HepG2 (cell line): ENCODE measurements around the gene CD207. TPM values are rescaled to one million over a fixed set of nuclear protein-coding genes. Genes with fewer than 3 reads are reported as not detected.

Experiments
- BCL3 ChIP-seq: sonication (generic); formaldehyde crosslinking; IDR thresholded peaks from 2 replicates; pipeline ENCODE4 v1.5.1; 2020; ENCODE audit warnings: mild to moderate bottlenecking, missing genetic modification reagents, moderate library complexity
- CEBPB ChIP-seq: IDR thresholded peaks from 2 replicates; pipeline ENCODE4 v1.6.1; 2011; ENCODE audit warnings: low read depth, low read length, improper control_type of control experiment, borderline replicate concordance
- CSRNP1 ChIP-seq: sonication (generic); formaldehyde crosslinking; IDR thresholded peaks from 2 replicates; pipeline ENCODE4 v1.8.1; 2023; ENCODE audit warnings: mild to moderate bottlenecking, missing genetic modification reagents
- CSRNP2 ChIP-seq: sonication (generic); formaldehyde crosslinking; conservative IDR thresholded peaks from 2 replicates; pipeline ENCODE4 v1.8.0; 2022; ENCODE audit warnings: low read depth, missing genetic modification reagents
- ETV6 ChIP-seq: sonication (generic); formaldehyde crosslinking; conservative IDR thresholded peaks from 2 replicates; pipeline ENCODE4 v1.4.0; 2020; ENCODE audit warnings: missing genetic modification reagents
- GABPB1 ChIP-seq: IDR thresholded peaks from 2 replicates; pipeline ENCODE4 v1.6.1; 2016; ENCODE audit warnings: mild to moderate bottlenecking, missing genetic modification reagents, moderate library complexity, missing compliant biosample characterization
- HHEX ChIP-seq: IDR thresholded peaks from 2 replicates; pipeline ENCODE4 v1.6.1; 2016; ENCODE audit warnings: control low read depth
- ISL2 ChIP-seq: sonication (generic); formaldehyde crosslinking; IDR thresholded peaks from 2 replicates; pipeline ENCODE4 v1.5.0; 2020; ENCODE audit warnings: missing genetic modification reagents
- JDP2 ChIP-seq: sonication (generic); formaldehyde crosslinking; IDR thresholded peaks from 2 replicates; pipeline ENCODE4 v1.8.1; 2022; ENCODE audit warnings: missing genetic modification reagents, borderline replicate concordance
- NR0B2 ChIP-seq: sonication (generic); formaldehyde crosslinking; IDR thresholded peaks from 2 replicates; pipeline ENCODE4 v1.4.0; 2020; ENCODE audit warnings: mild to moderate bottlenecking, missing genetic modification reagents
- POGZ ChIP-seq: sonication (generic); formaldehyde crosslinking; IDR thresholded peaks from 2 replicates; pipeline ENCODE4 v1.4.0; 2020; ENCODE audit warnings: mild to moderate bottlenecking, missing genetic modification reagents
- SAP130 ChIP-seq: IDR thresholded peaks from 2 replicates; pipeline ENCODE4 v1.6.1; 2016; ENCODE audit warnings: low read depth
- SRY ChIP-seq: sonication (generic); formaldehyde crosslinking; IDR thresholded peaks from 2 replicates; pipeline ENCODE4 v1.8.0; 2022; ENCODE audit warnings: mild to moderate bottlenecking, missing genetic modification reagents
- TAF15 ChIP-seq: fragments of 200-400 bp; formaldehyde crosslinking; IDR thresholded peaks from one replicate; pipeline ENCODE4 v1.6.1; 2018; ENCODE audit warnings: mild to moderate bottlenecking, low read depth, low read length; ENCODE audit not compliant: poor library complexity, severe bottlenecking
- THAP7 ChIP-seq: sonication (generic); formaldehyde crosslinking; IDR thresholded peaks from 2 replicates; pipeline ENCODE4 v1.8.1; 2023; ENCODE audit warnings: mild to moderate bottlenecking, missing genetic modification reagents
- ZFX ChIP-seq: sonication (generic); formaldehyde crosslinking; IDR thresholded peaks from 2 replicates; pipeline ENCODE4 v1.4.0; 2020; ENCODE audit warnings: mild to moderate bottlenecking, low read depth, missing genetic modification reagents, moderate library complexity
- ZNF205 ChIP-seq: IDR thresholded peaks from 2 replicates; pipeline ENCODE4 v1.6.1; 2018; ENCODE audit warnings: missing biosample characterization, missing genetic modification reagents
- ZNF333 ChIP-seq: sonication (generic); formaldehyde crosslinking; IDR thresholded peaks from 2 replicates; pipeline ENCODE4 v1.4.0; 2020; ENCODE audit warnings: mild to moderate bottlenecking, missing genetic modification reagents, borderline replicate concordance
- ZNF776 ChIP-seq: sonication (generic); formaldehyde crosslinking; IDR thresholded peaks from 2 replicates; pipeline ENCODE4 v1.4.0; 2020; ENCODE audit warnings: mild to moderate bottlenecking, missing genetic modification reagents
- ZXDC ChIP-seq: sonication (generic); formaldehyde crosslinking; IDR thresholded peaks from 2 replicates; pipeline ENCODE4 v1.5.0; 2020; ENCODE audit warnings: mild to moderate bottlenecking, missing genetic modification reagents
- polyA plus RNA-seq, 8 experiments: library from polyadenylated mRNA; depleted of rRNA in 3 of 8; stranded (reverse) in 7 of 8; unstranded in 1 of 8; fragments of >200 nt; fragmentation: Illumina TruSeq in 4 of 8; extraction: Trizol in 4 of 8; gene quantifications; 2 replicates each; pipeline versions ENCODE4 v1.2.1 to v1.2.3, GENCODE V29; 2011 to 2016; ENCODE audit warnings: low read depth in 4 of 8, missing spikeins in 1 of 8, mixed read lengths in 1 of 8; ENCODE audit not compliant: insufficient read depth in 1 of 8
- total RNA-seq, 5 experiments: library from RNA; depleted of rRNA; stranded (reverse); fragments of >200 nt; fragmentation: Illumina TruSeq; extraction: Trizol; gene quantifications; 2 replicates each; pipeline ENCODE4 v1.2.3, GENCODE V29; 2016; ENCODE audit warnings: low read depth in 1 of 5

CD207 gene
- total and polyA plus RNA-seq, 2 of the 13 experiments (the other 11 are each of a cell fraction or from before 2014, with no cell fraction given) = 0.09 to 0.15 TPM

GRCh38 chr2:70871398-70872211 lies 36.0 kb upstream of the CD207 start (continued):
- TF ChIP-seq CSRNP2 (no peak), TAF15 (peak; percentile 85), SAP130 (peak; percentile 41; the same call in 1 of the 2 replicates), CEBPB (peak; percentile 94), NR0B2 (CRISPR knock-in tag) (no peak; the same call in 1 of the 2 replicates), ZXDC (no peak), SRY (CRISPR knock-in tag) (no peak), GABPB1 (CRISPR knock-in tag) (peak; percentile 64), ETV6 (no peak), THAP7 (CRISPR knock-in tag) (peak; percentile 77; the same call in 1 of the 2 replicates), ZNF776 (CRISPR knock-in tag) (no peak; the same call in 1 of the 2 replicates), CSRNP1 (peak; percentile 54; the same call in 1 of the 2 replicates), ZNF333 (CRISPR knock-in tag) (peak; percentile 87; the same call in 1 of the 2 replicates), POGZ (CRISPR knock-in tag) (peak; percentile 61), ISL2 (CRISPR knock-in tag) (no peak; the same call in 1 of the 2 replicates), HHEX (CRISPR knock-in tag) (0 out of 2 replicates have a peak, but pooled peaks have one; percentile 9), BCL3 (CRISPR knock-in tag) (peak; percentile 25; the same call in 1 of the 2 replicates), JDP2 (no peak), ZNF205 (no peak), ZFX (CRISPR knock-in tag) (peak; percentile 34; the same call in 1 of the 2 replicates)
